HUDEP-2 (cell line): ENCODE results near the gene MIGA1.
"Not testable (repeated sequence)": the region's sequence is repeated elsewhere in the genome, so short reads cannot be mapped to it uniquely, and the experiment has no call there.

Experiments
- DNase-seq, 76 experiments: peaks; one replicate each; lab custom pipeline; 2025; ENCODE audit not compliant: unreplicated experiment in 76 of 76; lab: John Stamatoyannopoulos, UW

The MIGA1 gene

GRCh38 chr1:77779529-77780281 lies at the start of gene MIGA1:
MIGA1 (plus strand) TSS chr1:77779649; CDS start chr1:77783253, 3,604 bp downstream.
- DNase-seq = peak in 75 of 76 experiments; percentile 13 to 90 (median 77)

- no peak for DNase-seq
These were observed 47.4 kb upstream of the MIGA1 start for GRCh38 chr1:77732090-77732489.

GRCh38 chr1:77739235-77739634 lies 40.2 kb upstream of the MIGA1 start:
- peak in 5 of 76 experiments; percentile 8 to 31 (median 25) for DNase-seq

- no peak for DNase-seq
These were observed 38.1 kb upstream of the MIGA1 start for GRCh38 chr1:77741316-77741715.

GRCh38 chr1:77742011-77742555 lies 37.4 kb upstream of the MIGA1 start:
- peak in 2 of 76 experiments; percentile 10 to 18 for DNase-seq

- DNase-seq = no peak
These were observed 34.9 kb upstream of the MIGA1 start for GRCh38 chr1:77744576-77744975.

- DNase-seq = not testable (repeated sequence)
These were observed 30.0 kb upstream of the MIGA1 start for GRCh38 chr1:77749489-77749888.

- no peak for DNase-seq
These were observed 23.2 kb upstream of the MIGA1 start for GRCh38 chr1:77756052-77756754.

- DNase-seq = no peak
These were observed 22.3 kb upstream of the MIGA1 start for GRCh38 chr1:77757066-77757584.

GRCh38 chr1:77757603-77758002 lies 21.8 kb upstream of the MIGA1 start:
- DNase-seq = no peak

- peak in 73 of 76 experiments; percentile 26 to 90 (median 76) for DNase-seq
These were observed 20.1 kb upstream of the MIGA1 start, which contains the start of gene USP33 for GRCh38 chr1:77759071-77760028. USP33 (minus strand) TSS chr1:77759852; CDS start chr1:77741697, 18,155 bp downstream.

- DNase-seq = peak in 10 of 76 experiments; percentile 4 to 46 (median 14)
These were observed 17.4 kb upstream of the MIGA1 start for GRCh38 chr1:77762072-77762476.

- no peak for DNase-seq
These were observed 11.4 kb upstream of the MIGA1 start for GRCh38 chr1:77768006-77768405.

- no peak for DNase-seq
These were observed 3.3 kb upstream of the MIGA1 start for GRCh38 chr1:77776007-77776700.

GRCh38 chr1:77781683-77782082 lies 2.2 kb downstream of the MIGA1 start:
- DNase-seq = no peak

- no peak for DNase-seq
These were observed 3.7 kb downstream of the MIGA1 start for GRCh38 chr1:77783141-77783540.

- not testable (repeated sequence) for DNase-seq
These were observed 6.8 kb downstream of the MIGA1 start for GRCh38 chr1:77786093-77786741.

- no peak for DNase-seq
These were observed 15.1 kb downstream of the MIGA1 start for GRCh38 chr1:77794550-77794949.
